Activated CD8-positive, alpha-beta memory T cell treated with anti-CD3 and anti-CD28 coated beads, Interleukin-2, amount 10 ng/mL, durations not matched to agents 7 days and 5 days (primary cell): ENCODE results near the gene BTBD7. TPM values are rescaled to one million over a fixed set of nuclear protein-coding genes. Genes with fewer than 3 reads are reported as not detected.

Experiments
- ATAC-seq: fragments of 150-1000 bp; cut with Tn5 transposase; one replicate; pipeline ENCODE4 v1.10.0; 2021; ENCODE audit warnings: moderate library complexity
- CTCF ChIA-PET: fragments of 350-600 bp; sonication (Branson Sonifier 250); formaldehyde crosslinking; loops from one replicate; lab custom pipeline; 2021; ENCODE audit warnings: antibody characterized with exemption; lab: Charles Lee
- DNase-seq: peaks from one replicate; pipeline ENCODE4 v3.0.0-alpha.2; 2020
- H3K27ac Mint-ChIP-seq: one replicate; pipeline ENCODE4 v1.8.0; 2021; ENCODE audit warnings: mild to moderate bottlenecking, mixed read lengths
- H3K27me3 Mint-ChIP-seq: one replicate; pipeline ENCODE4 v1.8.0; 2021; ENCODE audit warnings: mixed read lengths
- H3K36me3 Mint-ChIP-seq: one replicate; pipeline ENCODE4 v1.8.0; 2021; ENCODE audit warnings: mild to moderate bottlenecking, mixed read lengths
- H3K4me1 Mint-ChIP-seq: one replicate; pipeline ENCODE4 v1.8.0; 2021; ENCODE audit warnings: mixed read lengths
- H3K4me3 Mint-ChIP-seq: one replicate; pipeline ENCODE4 v1.8.0; 2021; ENCODE audit warnings: mild to moderate bottlenecking, moderate library complexity, mixed read lengths
- H3K9me3 Mint-ChIP-seq: one replicate; pipeline ENCODE4 v1.8.0; 2022; ENCODE audit warnings: low read depth, mixed read lengths
- total RNA-seq, 2 experiments: library from RNA; stranded (reverse); gene quantifications; one replicate each; pipeline ENCODE4 v1.2.3, GENCODE V29; 2021

BTBD7 gene
- total RNA-seq, 2 experiments from 2014 or later, result 16.8 to 18.3 TPM

DNA sequence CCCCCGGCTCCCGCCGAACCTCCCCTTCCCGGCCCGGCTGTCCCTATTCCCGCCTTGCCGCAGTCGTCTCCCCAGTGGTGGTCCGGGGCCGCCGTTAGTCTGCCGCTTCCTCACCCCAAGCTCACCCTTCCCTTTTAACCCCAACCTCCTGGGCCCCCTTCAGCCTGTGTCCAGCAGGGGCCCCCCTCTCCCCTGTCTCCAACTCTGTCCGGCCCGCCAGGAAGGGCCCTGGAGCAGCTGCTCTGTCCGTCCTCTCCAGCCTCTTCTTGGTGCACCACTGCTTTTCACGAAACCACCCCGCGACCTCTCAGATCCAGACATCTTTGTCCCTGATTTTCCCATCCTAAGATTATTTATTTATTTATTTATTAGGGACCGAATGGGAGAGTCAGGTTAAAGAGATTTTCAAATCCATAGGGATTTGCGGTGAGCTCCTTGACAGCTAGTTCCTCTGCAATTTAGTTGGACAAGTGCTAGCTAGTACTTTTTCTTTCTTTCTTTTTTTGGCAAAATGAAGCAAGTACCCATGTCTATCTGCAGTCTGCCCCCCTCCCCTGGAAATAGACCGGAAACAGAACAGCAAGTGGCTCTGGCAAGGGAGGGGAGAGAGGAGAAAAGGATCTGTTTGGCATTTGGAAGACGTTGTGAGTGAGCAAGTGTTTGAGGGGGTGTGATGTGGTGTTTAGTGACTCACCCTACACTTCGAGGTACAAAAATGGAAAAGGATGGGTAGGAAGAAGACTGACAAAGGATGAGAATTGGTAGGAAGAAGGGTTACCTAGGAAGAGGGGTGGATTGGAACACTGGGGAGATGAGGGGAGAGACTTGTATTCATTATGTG, 125.1 kb downstream of the BTBD7 start:
- Mint-ChIP-seq H3K27me3 (no peaks in the 10 kb centered on the region), H3K4me1 (peaks cover 45% of the 10 kb centered on the region), H3K27ac (peak overlapping the region; percentile 94), H3K36me3 (peaks cover 25% of the 10 kb centered on the region), H3K4me3 (peak overlapping the region; percentile 88), H3K9me3 (no peaks in the 10 kb centered on the region)
- CTCF ChIA-PET, result interaction anchor here (0.9 to 5.4 kb wide), 13 partner anchors 10 to 94 kb away, joined by 3 to 26 read pairs (median 4); partner anchors contain the start of genes LYSET and MOAP1
- ATAC-seq, result peak; percentile 49
- DNase-seq, result peak; percentile 53

DNA sequence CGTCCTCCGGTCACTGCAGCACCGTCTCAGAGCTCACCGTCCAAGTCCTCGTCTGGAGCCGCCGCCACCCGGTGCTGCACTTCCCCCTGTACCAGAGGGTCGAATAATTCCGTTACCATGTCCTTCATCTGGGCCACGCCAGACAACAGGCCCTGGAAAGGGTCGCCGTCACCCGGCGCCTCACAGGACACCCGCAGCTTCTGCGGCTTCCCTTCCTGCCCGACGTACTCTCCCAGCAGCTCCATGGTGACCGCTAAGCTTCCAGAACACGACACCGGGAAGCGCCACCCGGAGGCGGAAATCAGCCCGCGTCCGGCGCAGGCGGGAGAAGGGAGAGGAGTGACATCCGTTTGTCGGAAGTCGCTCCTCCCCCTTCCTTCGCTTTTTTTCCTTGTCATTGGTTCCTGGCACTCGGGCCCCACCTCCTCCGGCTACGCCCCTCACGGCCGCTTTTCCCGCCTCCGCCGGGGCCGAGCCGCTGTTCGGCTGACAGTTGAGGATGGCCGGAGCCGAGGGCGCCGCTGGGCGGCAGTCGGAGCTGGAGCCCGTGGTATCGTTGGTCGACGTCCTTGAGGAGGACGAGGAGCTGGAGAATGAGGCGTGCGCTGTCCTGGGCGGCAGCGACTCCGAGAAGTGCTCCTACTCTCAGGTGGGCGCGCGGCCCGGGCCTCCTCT, 125.9 kb downstream of the BTBD7 start, which contains the start of the genes GON7 and UBR7:
TSS of gene GON7 (minus strand) at position 273 of the 675 bp plus-strand sequence. CDS start at position 245, 28 bp downstream.
TSS of gene UBR7 (plus strand) at position 464 of the 675 bp plus-strand sequence. CDS start at position 500, 36 bp downstream.
- DNase-seq (peak; percentile 95), ATAC-seq (peak; percentile 93)
- no peaks in the 10 kb centered on the region for H3K9me3 Mint-ChIP-seq
- peaks cover 24% of the 10 kb centered on the region for H3K36me3 Mint-ChIP-seq
- CTCF ChIA-PET, result interaction anchor here (0.9 to 5.4 kb wide), 16 partner anchors 9 to 255 kb away, joined by 3 to 26 read pairs (median 4); partner anchors contain the start of genes LYSET and MOAP1
- H3K27me3 Mint-ChIP-seq, result no peaks in the 10 kb centered on the region
- H3K4me3 Mint-ChIP-seq, result peak within 1 kb of the TSS; percentile 88
- peak within 1 kb of the TSS; percentile 94 for H3K27ac Mint-ChIP-seq
- H3K4me1 Mint-ChIP-seq, result peaks cover 47% of the 10 kb centered on the region

DNA sequence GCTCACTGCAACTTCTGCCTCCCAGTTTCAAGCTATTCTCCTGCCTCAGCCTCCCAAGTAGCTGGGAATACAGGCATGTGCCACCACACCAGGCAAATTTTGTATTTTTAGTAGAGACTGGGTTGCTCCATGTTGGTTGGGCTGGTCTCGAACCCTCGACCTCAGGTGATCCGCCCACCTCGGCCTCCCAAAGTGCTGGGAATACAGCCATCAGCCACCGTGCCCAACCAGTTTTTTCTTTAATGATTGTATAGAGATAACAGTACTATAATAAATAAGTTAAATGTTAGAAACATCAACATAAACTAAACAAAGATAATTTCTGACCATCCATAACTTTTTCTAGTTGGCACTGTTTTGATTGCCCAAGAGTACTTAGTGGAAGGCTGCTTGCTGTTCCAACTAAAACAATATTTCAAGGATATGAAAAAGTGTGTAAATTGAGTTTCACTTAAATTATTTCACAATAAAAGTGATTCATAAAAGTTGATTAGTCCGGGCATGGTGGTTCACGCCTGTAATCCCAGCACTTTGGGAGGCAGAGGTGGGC, 131.6 kb downstream of the BTBD7 start:
- Mint-ChIP-seq H3K27ac (no peak overlapping the region), H3K4me3 (no peak overlapping the region), H3K4me1 (peaks cover 28% of the 10 kb centered on the region), H3K36me3 (peaks cover 20% of the 10 kb centered on the region), H3K9me3 (no peaks in the 10 kb centered on the region), H3K27me3 (no peaks in the 10 kb centered on the region)
- ATAC-seq, result no peak
- CTCF ChIA-PET, result no interaction called here
- DNase-seq, result no peak

DNA sequence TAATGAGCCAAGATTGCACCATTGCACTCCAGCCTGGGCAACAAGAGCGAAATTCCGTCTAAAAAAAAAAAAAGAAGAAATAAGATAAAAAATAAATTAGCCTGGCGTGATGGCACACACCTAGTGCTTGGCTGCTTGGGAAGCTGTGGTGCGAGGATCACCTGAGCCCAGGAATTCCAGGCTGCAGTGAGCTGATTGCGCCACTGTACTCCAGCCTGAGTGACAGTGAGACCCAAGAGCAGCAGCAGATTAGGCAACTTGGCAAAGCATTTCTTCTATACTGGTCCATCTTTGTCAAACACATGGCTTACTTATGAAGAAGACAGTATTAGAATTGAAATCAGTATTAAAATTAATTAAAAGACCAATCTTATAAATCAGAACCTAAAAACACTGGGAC, 132.3 kb downstream of the BTBD7 start:
- H3K27ac Mint-ChIP-seq, result no peak overlapping the region
- no peaks in the 10 kb centered on the region for H3K27me3 Mint-ChIP-seq
- no peaks in the 10 kb centered on the region for H3K9me3 Mint-ChIP-seq
- ATAC-seq (no peak), DNase-seq (no peak)
- H3K36me3 Mint-ChIP-seq, result peaks cover 20% of the 10 kb centered on the region
- CTCF ChIA-PET, result no interaction called here
- no peak overlapping the region for H3K4me3 Mint-ChIP-seq
- peaks cover 21% of the 10 kb centered on the region for H3K4me1 Mint-ChIP-seq

DNA sequence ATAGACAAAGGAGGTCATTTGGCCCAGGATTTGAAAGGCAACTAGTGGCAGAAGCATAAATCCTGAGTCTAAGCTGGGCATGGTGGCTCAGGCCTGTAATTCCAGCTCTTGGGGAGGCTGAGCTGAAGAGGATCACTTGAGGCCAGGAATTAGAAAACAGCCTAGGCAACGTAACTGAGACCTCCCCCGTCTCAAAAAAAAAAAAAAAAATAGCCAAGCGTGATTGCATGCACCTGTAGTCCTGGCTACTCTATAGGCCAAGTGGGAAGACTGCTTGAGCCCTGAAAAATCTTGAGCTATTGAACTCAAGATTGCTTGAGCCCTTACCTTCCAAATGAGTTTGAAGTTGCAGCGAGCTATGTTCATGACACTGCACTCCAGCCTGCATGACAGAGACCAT, 133.8 kb downstream of the BTBD7 start:
- Mint-ChIP-seq H3K4me1 (peaks cover 8% of the 10 kb centered on the region), H3K36me3 (peaks cover 9% of the 10 kb centered on the region), H3K27me3 (no peaks in the 10 kb centered on the region), H3K27ac (peak overlapping the region; percentile 19), H3K4me3 (no peak overlapping the region), H3K9me3 (no peaks in the 10 kb centered on the region)
- no peak for ATAC-seq
- CTCF ChIA-PET, result interaction anchor here (0.7 to 1.3 kb wide), 3 partner anchors 14 to 946 kb away, joined by 3 to 4 read pairs (median 3); partner anchors contain the start of genes LYSET and MOAP1
- no peak for DNase-seq

DNA sequence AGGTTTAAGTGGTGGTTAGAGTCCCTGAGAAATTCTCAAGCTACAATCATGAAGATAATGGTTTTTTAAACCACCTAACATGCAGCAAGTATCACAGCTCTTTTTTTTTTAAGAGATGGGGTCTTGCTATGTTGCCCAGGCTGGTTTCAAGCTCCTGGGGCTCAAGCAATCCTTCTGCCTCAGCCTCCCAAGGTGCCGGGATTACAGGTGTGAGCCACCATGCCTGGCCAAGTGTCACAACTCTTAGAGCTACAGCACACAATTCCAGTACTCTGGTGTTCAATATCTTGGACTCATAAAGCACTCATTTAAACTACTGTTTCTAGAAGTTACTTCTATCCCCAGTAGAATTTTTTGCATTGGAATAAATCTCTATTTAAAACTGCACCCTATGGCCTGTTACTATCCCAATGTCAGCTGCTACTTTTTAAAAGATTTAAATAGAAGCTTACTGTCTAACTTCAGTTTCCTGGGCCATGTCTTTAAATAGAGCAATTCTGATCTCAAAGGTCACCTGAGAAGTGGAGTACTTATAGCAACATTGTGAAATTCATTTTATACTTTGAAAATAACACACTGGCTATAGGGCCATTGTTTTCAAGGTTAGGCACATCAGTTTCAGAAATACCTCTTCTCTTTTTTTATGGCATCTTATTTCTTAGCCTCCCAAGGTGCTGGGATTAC, 137.4 kb downstream of the BTBD7 start:
- DNase-seq (no peak), ATAC-seq (no peak)
- Mint-ChIP-seq H3K27me3 (no peaks in the 10 kb centered on the region), H3K4me1 (no peaks in the 10 kb centered on the region), H3K36me3 (peaks cover 8% of the 10 kb centered on the region), H3K9me3 (no peaks in the 10 kb centered on the region), H3K27ac (no peak overlapping the region), H3K4me3 (no peak overlapping the region)
- CTCF ChIA-PET, result interaction anchor here (1.1 kb wide), 1 partner anchor 12 kb away, joined by 4 read pairs; the partner anchor contains the start of genes GON7 and UBR7

Other genes starting within 250 kb of the BTBD7 start
- 100 to 1,000 TPM in 1 of 2 experiments, 10 to 100 TPM in 1; 96.1 to 103 TPM for gene ITPK1, start 217.1 kb downstream of the BTBD7 start, total RNA-seq
- 10 to 100 TPM; 18.2 to 19.5 TPM for gene MOAP1, start 148.1 kb downstream of the BTBD7 start, total RNA-seq
- 1 to 10 TPM; 6.3 to 9.7 TPM for gene LYSET, start 147.7 kb downstream of the BTBD7 start, total RNA-seq
- gene GON7, start 126.0 kb downstream of the BTBD7 start, total RNA-seq, result 10 to 100 TPM; 17.3 to 20.1 TPM
- 10 to 100 TPM; 40.2 to 41.6 TPM for gene UBR7, start 125.8 kb downstream of the BTBD7 start, total RNA-seq
- gene COX8C, start 14.1 kb upstream of the BTBD7 start, total RNA-seq, result not detected
- gene UNC79, start 97.9 kb upstream of the BTBD7 start, total RNA-seq, result under 1 TPM in 1 of 2 experiments, not detected in 1; 0.02 TPM